Fibroblast of pulmonary artery (primary cell): ENCODE measurements around the gene DTYMK.

Experiments used
- DNase-seq: peaks from one replicate; pipeline ENCODE4 v3.0.0-alpha.2; 2010; ENCODE audit warnings: low read depth
- H3K4me3 ChIP-seq: replicated peaks from 2 replicates; pipeline ENCODE4 v1.5.1; 2011; ENCODE audit warnings: low read depth, mild to moderate bottlenecking, control low read depth, low read length, moderate library complexity
- CTCF ChIP-seq: IDR thresholded peaks from 2 replicates; pipeline ENCODE4 v1.5.1; 2011; ENCODE audit warnings: mild to moderate bottlenecking, control low read depth, low read length, inconsistent platforms; ENCODE audit errors: missing control alignments

DTYMK gene

DNA sequence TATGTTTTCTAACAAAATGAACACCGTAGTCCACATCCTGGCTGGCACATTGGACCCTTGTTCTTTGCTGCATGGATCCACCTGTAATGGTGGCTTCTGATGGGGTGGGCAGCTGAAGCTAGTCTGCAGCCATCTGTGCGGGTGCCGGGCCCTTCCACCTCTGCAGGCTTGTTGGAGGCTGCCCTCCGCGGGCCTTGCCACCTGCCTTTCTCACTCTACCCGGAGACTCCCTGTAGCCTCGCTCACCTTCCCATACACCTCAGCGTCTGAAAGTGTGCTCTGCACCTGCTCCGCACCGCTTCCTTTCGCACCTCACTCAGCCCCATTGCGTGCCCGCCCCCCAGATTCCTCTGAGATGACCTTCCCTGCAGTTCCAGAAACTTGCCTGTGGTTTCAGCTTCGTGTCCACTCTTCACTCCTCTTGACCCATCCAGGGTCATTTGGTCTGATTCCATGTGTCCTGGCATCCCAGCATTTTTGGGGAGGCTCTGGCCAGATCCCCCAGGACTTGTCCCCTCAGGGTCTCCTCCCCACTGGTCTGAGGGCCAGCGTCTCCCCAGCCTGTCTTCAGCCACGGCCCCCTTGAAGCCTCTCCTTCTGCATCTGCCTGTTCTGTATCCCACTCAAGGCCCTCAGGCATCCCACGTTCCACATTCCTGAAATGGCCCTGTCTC lies 31.0 kb downstream of the DTYMK start:
- TF ChIP-seq CTCF: no peak
- no peak overlapping the region for H3K4me3 ChIP-seq
- DNase-seq: no peak

DNA sequence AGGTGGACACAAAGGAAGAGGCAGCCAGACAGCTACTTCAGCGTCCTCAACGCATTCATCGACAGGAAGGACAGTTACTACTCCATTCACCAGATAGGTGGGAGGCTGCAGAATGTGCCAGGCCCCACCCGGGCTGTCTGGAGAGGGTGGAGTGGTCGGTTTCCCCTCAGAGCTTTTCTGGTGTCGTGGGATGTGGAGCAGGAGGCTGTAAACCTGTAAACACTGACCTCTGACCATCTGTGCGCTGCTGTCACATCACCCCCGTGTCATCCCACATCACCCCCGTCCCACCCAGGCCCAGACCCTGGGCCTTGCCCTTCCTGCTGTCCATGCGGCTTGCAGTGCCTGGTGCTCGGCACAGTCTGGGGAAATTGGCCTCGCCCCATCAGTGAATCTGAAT lies 32.1 kb downstream of the DTYMK start:
- H3K4me3 ChIP-seq: no peak overlapping the region
- TF ChIP-seq CTCF: no peak
- no peak for DNase-seq

DNA sequence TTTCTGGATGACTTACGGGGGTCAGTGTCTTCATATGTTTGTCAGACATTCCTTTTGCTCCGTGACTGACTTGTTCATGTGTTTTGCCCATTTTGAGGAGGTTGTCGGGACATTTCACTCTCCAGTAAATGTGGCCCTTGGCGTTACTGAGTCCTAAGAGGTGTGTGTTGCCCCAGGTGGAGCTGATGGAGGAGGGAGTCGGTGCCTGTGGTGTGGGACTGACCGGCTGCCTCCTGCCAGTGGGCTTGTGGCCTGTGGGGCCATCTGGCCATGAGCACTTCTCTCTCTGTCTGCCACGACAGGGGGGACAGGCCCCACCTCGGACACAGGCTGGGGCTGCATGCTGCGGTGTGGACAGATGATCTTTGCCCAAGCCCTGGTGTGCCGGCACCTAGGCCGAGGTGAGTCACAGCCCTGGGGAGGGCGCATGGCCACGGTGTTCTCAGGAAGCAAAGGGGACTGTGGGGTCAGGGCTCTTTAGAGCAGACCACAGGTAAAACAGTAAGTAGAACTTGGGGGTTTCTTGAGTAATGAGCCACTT lies 33.3 kb downstream of the DTYMK start:
- no peak for DNase-seq
- H3K4me3 ChIP-seq: no peak overlapping the region
- no peak for TF ChIP-seq CTCF

DNA sequence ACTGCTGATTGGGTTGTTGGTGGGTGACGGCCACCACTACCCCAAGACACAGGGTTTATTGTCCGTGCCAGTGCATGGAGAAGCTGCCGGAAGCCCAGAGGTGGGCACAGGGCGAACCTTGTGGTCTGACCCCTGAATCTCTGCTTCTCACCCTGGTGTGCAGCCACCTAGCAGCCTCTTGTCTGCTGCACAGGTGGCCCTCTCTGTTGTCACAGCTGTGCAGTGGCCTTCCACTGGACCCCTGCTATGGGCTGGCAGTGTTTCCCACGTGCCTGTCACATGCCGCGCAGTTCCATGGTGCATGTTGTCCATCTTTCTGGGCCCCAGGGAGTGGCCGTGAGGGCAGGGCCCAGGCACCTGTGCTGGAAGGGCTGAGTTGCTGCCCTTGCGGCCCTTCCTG lies 33.9 kb downstream of the DTYMK start:
- no peak for DNase-seq
- no peak overlapping the region for H3K4me3 ChIP-seq
- no peak for TF ChIP-seq CTCF

- no peak for TF ChIP-seq CTCF
- no peak overlapping the region for H3K4me3 ChIP-seq
Observed at GRCh38 chr2:241652142-241652541, 34.5 kb downstream of the DTYMK start.

GRCh38 chr2:241649927-241650326 lies 36.7 kb downstream of the DTYMK start:
- no peak for DNase-seq
- TF ChIP-seq CTCF: no peak
- H3K4me3 ChIP-seq: no peak overlapping the region

More at GRCh38 chr2:241652142-241652541, 34.5 kb downstream of the DTYMK start:
- DNase-seq: no peak

- no peak overlapping the region for H3K4me3 ChIP-seq
- DNase-seq: no peak
- no peak for TF ChIP-seq CTCF
Observed at GRCh38 chr2:241649404-241649803, 37.2 kb downstream of the DTYMK start.
